Gastrocnemius medialis (tissue), 4 donors: Measurements from ENCODE around the gene ELF3. TPM values are rescaled to one million over a fixed set of nuclear protein-coding genes. Genes with fewer than 3 reads are reported as not detected.

ENCODE experiments used
- ATAC-seq, 2 donors: fragments of 150-250 bp; one replicate each; pipeline ENCODE4 v1.9.1; 2016
- DNase-seq, 2 donors: peaks; one replicate each; pipeline ENCODE4 v3.0.0-alpha.2; 2019
- H3K27ac ChIP-seq, 4 donors: fragments of 200-600 bp; sonication (generic); 1 replicate in 1 of 4; 2 replicates in 3 of 4; pipeline ENCODE4 v1.5.1; 2016 to 2018; ENCODE audit warnings: mild to moderate bottlenecking in 2 of 4, moderate library complexity in 1 of 4
- H3K27me3 ChIP-seq, 3 donors: fragments of 200-600 bp; sonication (generic) in 2 of 3; 1 replicate in 1 of 3; 2 replicates in 2 of 3; pipeline versions ENCODE4 v1.5.1 to v1.6.0; 2016 to 2019; ENCODE audit warnings: mild to moderate bottlenecking in 1 of 3, moderate library complexity in 1 of 3
- H3K36me3 ChIP-seq, 2 donors: fragments of 200-600 bp; sonication (generic) in 1 of 2; one replicate each; pipeline ENCODE4 v1.5.1; 2017 to 2018
- H3K4me1 ChIP-seq, 2 donors: fragments of 200-600 bp; sonication (generic) in 1 of 2; one replicate each; pipeline ENCODE4 v1.5.1; 2016 to 2017; ENCODE audit warnings: mild to moderate bottlenecking in 2 of 2
- H3K4me3 ChIP-seq, 4 donors: fragments of 200-600 bp; sonication (generic) in 3 of 4; 1 replicate in 1 of 4; 2 replicates in 3 of 4; pipeline ENCODE4 v1.5.1; 2016 to 2019; ENCODE audit warnings: mild to moderate bottlenecking in 2 of 4
- H3K9me3 ChIP-seq, 3 donors: fragments of 200-600 bp; sonication (generic) in 2 of 3; 1 replicate in 1 of 3; 2 replicates in 2 of 3; pipeline ENCODE4 v1.5.1; 2016 to 2019
- POLR2A ChIP-seq, 2 donors: fragments of 450-650 bp; IDR thresholded peaks; one replicate each; pipeline ENCODE4 v1.6.1; 2017; ENCODE audit warnings: antibody characterized with exemption in 2 of 2, mild to moderate bottlenecking in 2 of 2, moderate library complexity in 2 of 2
- in situ Hi-C, 4 donors: fragments of 200-750 bp; cut with MboI; loops; one replicate each; pipeline versions ENCODE4 v1.15.0 to v1.8.0; 2017; ENCODE audit warnings: low sequenced_read_pairs in 4 of 4
- intact Hi-C: fragments of 100-400 bp; cut with DNase I; formaldehyde crosslinking; loops from one replicate; pipeline ENCODE4 v1.15.1; 2023; ENCODE audit warnings: low total_unique reads
- total RNA-seq, 4 donors: library from RNA; depleted of rRNA; stranded (reverse); fragments of >200 nt; gene quantifications; one replicate each; pipeline versions ENCODE4 v1.1.0 to v1.2.3, GENCODE V29; 2016
- TF ChIP-seq, protein P1 (sequence below), 5 experiments: fragments of 450-650 bp in 3 of 5; fragments of 200-600 bp in 2 of 5; sonication (generic) in 2 of 5; IDR thresholded peaks in 4 of 5; conservative IDR thresholded peaks in 1 of 5; 1 replicate in 4 of 5; 2 replicates in 1 of 5; pipeline ENCODE4 v1.5.1; 2016 to 2019; ENCODE audit warnings: antibody characterized with exemption in 5 of 5, mild to moderate bottlenecking in 3 of 5, moderate library complexity in 3 of 5

Gene ELF3
- total RNA-seq, 4 donors from 2014 or later = 0.10 to 3.8 (median 0.73) TPM; not detected in 1

DNA sequence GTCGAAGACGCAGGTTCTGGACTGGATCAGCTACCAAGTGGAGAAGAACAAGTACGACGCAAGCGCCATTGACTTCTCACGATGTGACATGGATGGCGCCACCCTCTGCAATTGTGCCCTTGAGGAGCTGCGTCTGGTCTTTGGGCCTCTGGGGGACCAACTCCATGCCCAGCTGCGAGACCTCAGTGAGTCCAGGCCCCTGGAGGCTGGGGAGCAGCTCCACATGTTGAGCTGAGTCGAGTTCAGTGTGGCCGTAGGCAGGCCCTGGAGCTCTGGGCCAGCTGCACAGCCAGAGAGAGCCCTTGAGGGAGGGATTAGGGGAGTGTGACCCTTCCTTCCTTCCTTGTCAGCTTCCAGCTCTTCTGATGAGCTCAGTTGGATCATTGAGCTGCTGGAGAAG is 1.6 kb downstream of the ELF3 start:
- intact Hi-C loops = no loop called here
- Histone ChIP-seq H3K9me3 (no peaks in the 10 kb centered on the region), H3K27me3 (no peaks in the 10 kb centered on the region), H3K4me1 (no peaks in the 10 kb centered on the region), H3K36me3 (no peaks in the 10 kb centered on the region), H3K27ac (no peak overlapping the region), H3K4me3 (no peak overlapping the region)
- in situ Hi-C loops = loop anchor here in 3 of 4 donors (5.0 to 10.0 kb wide), 2 partner anchors 103 to 105 kb away; no protein-coding TSS in a partner anchor
- no peak for DNase-seq
- TF ChIP-seq, protein P1, sequence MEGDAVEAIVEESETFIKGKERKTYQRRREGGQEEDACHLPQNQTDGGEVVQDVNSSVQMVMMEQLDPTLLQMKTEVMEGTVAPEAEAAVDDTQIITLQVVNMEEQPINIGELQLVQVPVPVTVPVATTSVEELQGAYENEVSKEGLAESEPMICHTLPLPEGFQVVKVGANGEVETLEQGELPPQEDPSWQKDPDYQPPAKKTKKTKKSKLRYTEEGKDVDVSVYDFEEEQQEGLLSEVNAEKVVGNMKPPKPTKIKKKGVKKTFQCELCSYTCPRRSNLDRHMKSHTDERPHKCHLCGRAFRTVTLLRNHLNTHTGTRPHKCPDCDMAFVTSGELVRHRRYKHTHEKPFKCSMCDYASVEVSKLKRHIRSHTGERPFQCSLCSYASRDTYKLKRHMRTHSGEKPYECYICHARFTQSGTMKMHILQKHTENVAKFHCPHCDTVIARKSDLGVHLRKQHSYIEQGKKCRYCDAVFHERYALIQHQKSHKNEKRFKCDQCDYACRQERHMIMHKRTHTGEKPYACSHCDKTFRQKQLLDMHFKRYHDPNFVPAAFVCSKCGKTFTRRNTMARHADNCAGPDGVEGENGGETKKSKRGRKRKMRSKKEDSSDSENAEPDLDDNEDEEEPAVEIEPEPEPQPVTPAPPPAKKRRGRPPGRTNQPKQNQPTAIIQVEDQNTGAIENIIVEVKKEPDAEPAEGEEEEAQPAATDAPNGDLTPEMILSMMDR (IDR thresholded peaks at IDR 0.05 in 4 of 5, conservative IDR thresholded peaks at IDR 0.05 in 1 of 5) = no peak
- TF ChIP-seq POLR2A (IDR thresholded peaks at IDR 0.05) = no peak
- no peak for ATAC-seq

DNA sequence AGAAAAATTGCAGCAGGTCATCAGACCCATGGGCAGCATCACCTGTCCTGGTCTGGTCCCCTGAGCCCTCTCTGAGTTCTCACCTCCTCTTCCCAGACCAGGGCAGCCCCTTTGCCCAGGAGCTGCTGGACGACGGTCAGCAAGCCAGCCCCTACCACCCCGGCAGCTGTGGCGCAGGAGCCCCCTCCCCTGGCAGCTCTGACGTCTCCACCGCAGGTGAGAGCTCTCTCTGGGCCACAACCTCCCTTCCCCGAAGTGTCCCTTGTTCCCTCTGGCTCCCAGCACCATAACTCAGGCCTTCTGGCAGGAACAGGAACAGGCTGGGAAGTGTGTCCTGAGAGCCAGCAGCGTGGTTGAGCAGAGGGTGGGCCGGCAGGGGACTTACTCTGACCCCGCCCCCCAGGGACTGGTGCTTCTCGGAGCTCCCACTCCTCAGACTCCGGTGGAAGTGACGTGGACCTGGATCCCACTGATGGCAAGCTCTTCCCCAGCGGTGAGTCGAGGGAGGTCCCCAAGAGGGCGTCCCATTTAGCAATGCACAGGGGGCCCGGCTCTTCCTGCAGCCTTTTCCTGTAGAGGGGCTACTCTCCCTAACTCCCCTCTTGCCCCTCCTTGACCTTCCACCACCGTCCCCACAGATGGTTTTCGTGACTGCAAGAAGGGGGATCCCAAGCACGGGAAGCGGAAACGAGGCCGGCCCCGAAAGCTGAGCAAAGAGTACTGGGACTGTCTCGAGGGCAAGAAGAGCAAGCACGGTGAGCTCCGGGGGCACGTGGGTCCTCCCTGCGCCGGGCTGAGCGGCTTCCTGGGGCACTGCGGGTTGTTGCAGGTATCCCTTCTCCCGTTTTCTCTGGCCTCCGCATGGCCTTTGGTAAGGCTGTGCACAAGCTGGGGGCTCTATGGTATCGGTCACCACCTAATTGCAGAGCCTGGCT is 2.4 kb downstream of the ELF3 start:
- in situ Hi-C loops = loop anchor here in 3 of 4 donors (5.0 to 10.0 kb wide), 2 partner anchors 102 to 104 kb away; no protein-coding TSS in a partner anchor
- H3K27me3 ChIP-seq = no peaks in the 10 kb centered on the region
- H3K4me3 ChIP-seq = no peak overlapping the region
- no peak for DNase-seq
- no peaks in the 10 kb centered on the region for H3K9me3 ChIP-seq
- no peaks in the 10 kb centered on the region for H3K4me1 ChIP-seq
- no peaks in the 10 kb centered on the region for H3K36me3 ChIP-seq
- ATAC-seq = no peak
- TF ChIP-seq, protein P1 (IDR thresholded peaks at IDR 0.05 in 4 of 5, conservative IDR thresholded peaks at IDR 0.05 in 1 of 5) = no peak
- TF ChIP-seq POLR2A (IDR thresholded peaks at IDR 0.05) = no peak
- intact Hi-C loops = no loop called here
- no peak overlapping the region for H3K27ac ChIP-seq

DNA sequence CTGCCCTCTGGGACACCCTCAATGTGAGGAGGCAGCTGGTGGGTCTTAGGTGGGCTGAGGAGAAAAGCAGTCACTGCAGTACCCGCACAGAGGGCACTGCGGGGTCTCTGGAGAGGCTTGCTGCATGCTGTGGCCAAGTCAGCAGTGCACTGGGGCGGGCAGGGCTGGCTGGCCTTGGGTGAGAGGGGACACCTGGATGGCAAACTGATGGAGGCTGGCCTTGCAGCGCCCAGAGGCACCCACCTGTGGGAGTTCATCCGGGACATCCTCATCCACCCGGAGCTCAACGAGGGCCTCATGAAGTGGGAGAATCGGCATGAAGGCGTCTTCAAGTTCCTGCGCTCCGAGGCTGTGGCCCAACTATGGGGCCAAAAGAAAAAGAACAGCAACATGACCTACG is 3.2 kb downstream of the ELF3 start:
- Histone ChIP-seq H3K27ac (no peak overlapping the region), H3K9me3 (no peaks in the 10 kb centered on the region), H3K36me3 (no peaks in the 10 kb centered on the region), H3K4me1 (no peaks in the 10 kb centered on the region), H3K27me3 (no peaks in the 10 kb centered on the region), H3K4me3 (no peak overlapping the region)
- ATAC-seq (no peak), DNase-seq (no peak)
- intact Hi-C loops (no loop called here), in situ Hi-C loops (loop anchor here in 3 of 4 donors (5.0 to 10.0 kb wide), 2 partner anchors 101 to 104 kb away; no protein-coding TSS in a partner anchor)
- TF ChIP-seq, protein P1 (IDR thresholded peaks at IDR 0.05 in 4 of 5, conservative IDR thresholded peaks at IDR 0.05 in 1 of 5) = no peak
- TF ChIP-seq POLR2A (IDR thresholded peaks at IDR 0.05) = no peak

DNA sequence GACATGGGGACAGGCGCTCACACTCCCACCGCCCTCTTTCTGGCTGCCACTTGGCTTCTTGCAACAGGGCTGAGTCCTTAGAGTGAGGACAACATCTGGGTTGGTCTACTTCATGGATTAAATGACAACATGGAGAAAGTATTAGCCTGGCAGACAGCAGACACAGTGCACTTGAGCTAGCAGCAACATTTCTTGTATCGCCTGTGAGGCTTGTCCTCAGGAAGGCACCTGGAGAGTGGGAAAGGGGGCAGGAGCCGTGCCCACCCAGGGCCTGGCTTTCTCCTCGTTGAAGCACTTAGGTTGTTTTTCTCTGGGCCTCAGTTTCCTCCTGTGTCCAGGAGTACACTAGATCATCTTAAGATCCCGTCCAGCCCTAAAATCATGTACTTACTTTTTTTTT is 3.7 kb downstream of the ELF3 start:
- H3K4me1 ChIP-seq = no peaks in the 10 kb centered on the region
- no peaks in the 10 kb centered on the region for H3K27me3 ChIP-seq
- H3K27ac ChIP-seq = no peak overlapping the region
- no peaks in the 10 kb centered on the region for H3K9me3 ChIP-seq
- ATAC-seq (no peak), DNase-seq (no peak)
- no peaks in the 10 kb centered on the region for H3K36me3 ChIP-seq
- in situ Hi-C loops = loop anchor here in 3 of 4 donors (5.0 to 10.0 kb wide), 2 partner anchors 101 to 103 kb away; no protein-coding TSS in a partner anchor
- H3K4me3 ChIP-seq = no peak overlapping the region
- TF ChIP-seq, protein P1 (IDR thresholded peaks at IDR 0.05 in 4 of 5, conservative IDR thresholded peaks at IDR 0.05 in 1 of 5) = no peak
- no peak for TF ChIP-seq POLR2A (IDR thresholded peaks at IDR 0.05)
- intact Hi-C loops = no loop called here
